Measurements from ENCODE around the gene RHCE.
"Not testable (repeated sequence)": the region's sequence is repeated elsewhere in the genome, so short reads cannot be mapped to it uniquely, and the experiment has no call there.

The RHCE gene

DNA sequence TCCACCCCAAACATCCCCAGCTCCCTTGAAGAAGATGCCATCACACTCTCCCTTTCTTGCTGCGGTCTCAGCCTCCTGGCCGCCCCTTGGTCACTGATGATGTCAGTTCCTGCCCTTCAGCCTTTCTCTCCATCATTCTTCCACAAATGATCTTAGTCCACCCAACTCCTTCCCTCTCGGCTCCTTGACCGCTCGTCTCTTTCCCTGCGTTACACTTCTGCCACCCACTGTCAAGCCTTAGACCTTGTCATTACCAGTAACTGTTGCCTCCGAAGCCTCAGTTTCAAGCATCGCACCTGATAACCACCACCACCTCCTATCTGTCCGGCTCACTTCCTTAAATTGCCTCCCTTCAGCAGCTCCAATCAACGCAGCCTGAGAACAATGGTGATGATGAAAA is 23.1 kb downstream of the RHCE start:
- DNase-seq, result not testable (repeated sequence)

DNA sequence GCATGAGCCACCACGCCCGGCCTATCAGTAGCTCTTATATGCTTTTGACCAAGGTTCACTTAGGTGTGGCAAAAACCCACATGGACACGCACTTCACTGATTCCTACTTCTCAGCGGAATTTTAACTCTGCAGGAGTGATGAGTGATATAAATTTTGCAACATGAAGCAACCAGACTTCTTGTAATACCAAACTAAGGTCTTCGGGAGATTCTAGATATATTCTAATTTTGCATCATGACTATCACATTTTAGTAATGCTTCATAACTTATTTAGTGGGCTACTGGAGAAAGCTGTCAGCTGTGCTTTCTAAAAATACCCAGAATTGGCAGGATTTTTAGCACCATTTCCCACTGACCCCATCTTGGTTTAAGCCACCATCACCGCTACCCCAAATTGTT is 27.8 kb downstream of the RHCE start:
- DNase-seq, result no peak

DNA sequence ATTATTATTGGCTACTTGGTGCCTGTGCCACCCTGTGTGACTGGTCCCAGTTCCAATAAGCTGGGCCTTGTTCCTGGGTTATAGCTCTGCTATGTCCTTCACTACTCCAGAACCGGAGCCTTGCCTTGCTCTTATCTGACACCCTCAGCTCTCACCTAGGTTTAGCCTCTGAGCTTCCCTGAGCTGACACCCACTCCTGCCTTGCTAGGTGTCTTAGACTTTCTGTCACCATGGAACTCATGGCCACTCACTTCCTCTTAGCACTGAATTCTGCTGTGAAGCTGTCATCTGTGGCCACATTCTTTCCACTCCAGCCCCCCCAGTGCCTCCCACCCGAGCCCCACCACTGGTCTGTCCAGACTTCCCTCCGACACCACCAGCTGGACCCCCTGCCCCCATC is 30.9 kb downstream of the RHCE start:
- not testable (repeated sequence) for DNase-seq

DNA sequence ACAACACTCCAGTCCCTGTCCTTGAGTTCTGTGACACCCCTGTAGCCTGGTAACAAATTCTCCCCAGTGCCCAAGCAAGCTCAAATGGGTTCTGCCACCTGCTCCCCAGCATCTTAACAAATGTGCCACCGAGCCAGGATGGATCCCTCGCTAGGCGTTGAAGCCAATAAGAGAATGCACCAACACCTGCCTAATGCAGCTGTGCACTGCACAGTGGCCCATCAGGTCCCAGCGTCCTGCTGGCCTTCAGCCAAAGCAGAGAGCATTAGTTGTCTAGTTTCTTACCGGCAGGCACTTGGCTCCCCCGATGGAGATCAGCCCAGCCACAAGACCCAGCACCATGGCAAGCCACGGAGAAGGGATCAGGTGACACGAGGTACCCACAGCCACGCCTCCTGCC is 31.9 kb downstream of the RHCE start:
- not testable (repeated sequence) for DNase-seq

DNA sequence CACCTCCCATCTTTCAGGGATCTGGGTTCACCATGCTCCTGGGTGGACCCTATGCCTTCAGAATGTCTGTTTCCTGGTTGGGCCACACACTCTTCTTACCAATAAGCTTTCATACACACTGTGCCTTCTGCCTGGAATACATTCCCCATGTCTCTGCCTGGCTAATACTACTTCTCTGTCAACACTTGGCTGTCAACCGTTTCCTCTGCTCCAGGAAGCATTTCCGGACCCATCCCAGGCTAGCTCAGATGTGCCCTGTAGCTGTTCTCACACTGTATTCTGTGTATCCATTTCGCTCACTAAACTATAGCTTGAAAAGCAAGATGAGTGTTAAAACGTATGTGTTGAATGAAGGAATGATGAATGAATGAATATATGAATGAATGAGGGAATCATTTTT is 33.5 kb downstream of the RHCE start:
- not testable (repeated sequence) for DNase-seq

DNA sequence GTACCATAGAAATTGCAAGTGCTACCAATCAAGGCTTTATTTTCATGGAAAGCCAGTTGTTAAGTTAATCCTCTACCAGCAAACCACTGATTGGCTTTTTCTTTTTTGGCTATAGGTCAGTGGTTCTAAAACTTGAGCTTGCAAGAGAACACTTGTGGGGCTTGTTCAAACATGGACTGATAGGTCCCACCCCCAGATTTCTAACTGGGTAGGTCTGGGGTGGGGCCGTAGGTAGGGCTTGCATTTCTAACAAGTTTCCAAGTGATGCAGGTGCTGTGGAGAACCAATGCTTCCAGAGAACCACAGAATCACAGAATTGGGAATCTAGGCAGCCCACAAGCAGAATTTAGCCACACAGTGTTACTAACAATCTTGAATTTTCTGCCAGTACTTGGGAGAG is 36.8 kb downstream of the RHCE start:
- DNase-seq, result not testable (repeated sequence)

DNA sequence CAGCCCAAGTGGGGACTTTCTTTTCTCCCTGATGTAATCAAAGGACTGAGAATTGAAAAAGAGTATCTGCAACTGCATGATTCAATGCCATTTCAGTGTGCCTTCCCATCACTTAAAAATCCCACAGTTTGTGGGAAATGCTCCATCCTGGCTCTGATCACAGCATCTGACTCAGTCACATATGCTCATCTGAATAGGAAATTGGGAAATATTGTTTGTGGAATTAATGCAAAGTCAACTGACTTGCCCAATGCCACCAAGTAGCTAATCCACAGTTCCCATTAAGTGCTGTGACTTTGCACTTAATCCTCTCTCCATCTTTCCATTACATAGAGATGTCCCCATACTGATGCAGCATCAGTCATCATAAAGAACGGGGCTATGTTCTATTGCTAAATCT is 37.5 kb downstream of the RHCE start:
- DNase-seq, result not testable (repeated sequence)

DNA sequence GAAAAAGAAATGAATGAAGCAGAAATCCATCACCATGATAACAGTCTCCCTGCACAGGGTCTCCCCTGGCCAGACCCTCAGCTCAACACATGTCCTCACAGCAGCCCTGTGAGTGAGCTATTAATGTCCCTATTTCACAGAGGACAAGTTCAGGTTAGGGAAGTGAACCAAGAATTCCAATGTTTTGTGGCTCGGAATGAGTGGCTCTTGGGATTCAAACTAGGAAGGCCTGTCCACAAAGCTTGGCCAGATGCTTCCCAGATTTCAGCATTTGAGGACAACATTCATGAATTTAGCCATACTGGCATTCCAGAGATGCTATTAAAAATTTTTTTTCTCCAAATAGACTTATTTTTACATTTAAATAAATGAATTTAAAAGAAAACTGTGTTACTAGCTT is 38.1 kb downstream of the RHCE start:
- DNase-seq, result not testable (repeated sequence)

DNA sequence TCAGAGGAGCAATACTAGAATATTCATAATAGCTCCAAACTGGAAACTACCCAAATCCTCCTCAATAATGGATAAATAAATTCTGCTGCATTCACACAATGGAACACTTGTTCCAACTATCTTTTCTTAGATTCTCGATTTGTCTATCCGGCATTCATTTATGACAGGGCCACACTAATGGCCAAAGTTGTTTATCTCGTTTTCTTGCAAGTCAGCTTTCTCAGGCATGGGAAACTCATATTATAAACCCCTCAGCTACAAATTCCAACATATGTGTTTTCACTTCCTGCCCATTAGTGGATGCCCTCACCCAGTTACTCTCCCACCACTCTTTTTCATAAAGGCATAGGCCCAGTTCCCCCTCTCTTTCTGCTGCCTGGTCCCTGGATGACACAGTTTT is 42.3 kb downstream of the RHCE start:
- DNase-seq, result not testable (repeated sequence)

DNA sequence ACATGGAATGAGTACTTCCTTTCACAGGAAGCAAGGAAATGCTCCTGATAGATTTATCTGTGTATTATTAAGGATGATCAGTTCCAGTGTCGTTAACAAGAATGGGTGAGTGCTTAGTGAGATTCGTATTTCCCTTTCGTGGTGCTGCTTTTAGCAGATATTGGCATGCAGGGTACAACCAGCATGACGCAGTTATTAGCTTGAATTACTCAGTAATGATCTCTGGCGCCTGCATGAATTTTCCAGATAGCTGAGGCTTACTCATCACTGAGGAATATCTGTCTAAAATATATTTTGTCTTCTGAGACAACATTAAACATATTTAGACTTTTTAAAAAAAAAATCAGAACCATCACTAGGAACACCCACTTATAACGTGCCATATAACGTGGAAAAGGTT is 48.9 kb downstream of the RHCE start:
- DNase-seq, result not testable (repeated sequence)

DNA sequence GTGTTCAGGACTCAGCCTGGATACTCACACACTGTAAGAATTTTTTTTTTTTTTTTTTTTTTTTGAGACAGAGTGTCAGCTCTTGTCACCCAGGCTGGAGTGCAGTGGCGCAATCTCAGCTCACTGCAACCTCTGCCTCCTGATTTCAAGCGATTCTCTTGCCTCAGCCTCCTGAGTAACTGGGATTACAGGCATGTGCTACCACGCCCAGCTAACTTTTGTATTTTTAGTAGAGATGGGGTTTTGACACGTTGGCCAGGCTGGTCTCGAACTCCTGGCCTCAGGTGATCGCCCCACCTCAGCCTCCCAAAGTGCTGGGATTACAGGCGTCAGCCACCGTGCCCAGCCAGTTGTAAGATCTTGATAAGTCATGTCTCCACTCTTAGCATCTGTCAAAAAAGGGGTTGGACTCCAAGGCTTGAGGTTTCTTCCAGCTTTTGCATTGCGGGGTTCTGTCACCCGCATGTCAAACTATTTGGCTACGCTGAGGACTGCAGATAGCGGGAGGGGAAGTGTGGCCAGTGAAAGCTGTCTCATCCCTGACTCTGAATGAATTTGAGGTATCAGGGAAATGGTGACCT is 50.8 kb downstream of the RHCE start:
- DNase-seq, result not testable (repeated sequence)

DNA sequence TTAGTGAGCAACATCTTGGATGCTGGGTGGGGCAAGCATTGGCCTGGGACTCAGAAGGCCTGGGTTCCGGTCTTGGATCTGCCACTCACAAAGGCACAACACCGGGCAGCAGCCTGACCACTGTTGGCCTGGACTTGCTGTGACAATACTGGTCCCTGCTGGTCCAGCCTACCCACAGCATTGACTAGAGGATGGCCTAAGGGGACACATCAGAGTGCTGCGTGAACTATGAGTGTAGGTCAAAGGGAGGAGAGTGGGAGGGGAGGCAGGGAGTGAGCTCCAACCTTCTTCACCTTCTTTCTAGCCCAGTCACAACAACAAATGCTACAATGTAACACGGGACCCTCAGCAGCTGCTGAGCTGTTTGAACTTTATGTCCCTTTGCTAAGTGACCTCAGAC is 51.4 kb downstream of the RHCE start:
- no peak for DNase-seq

DNA sequence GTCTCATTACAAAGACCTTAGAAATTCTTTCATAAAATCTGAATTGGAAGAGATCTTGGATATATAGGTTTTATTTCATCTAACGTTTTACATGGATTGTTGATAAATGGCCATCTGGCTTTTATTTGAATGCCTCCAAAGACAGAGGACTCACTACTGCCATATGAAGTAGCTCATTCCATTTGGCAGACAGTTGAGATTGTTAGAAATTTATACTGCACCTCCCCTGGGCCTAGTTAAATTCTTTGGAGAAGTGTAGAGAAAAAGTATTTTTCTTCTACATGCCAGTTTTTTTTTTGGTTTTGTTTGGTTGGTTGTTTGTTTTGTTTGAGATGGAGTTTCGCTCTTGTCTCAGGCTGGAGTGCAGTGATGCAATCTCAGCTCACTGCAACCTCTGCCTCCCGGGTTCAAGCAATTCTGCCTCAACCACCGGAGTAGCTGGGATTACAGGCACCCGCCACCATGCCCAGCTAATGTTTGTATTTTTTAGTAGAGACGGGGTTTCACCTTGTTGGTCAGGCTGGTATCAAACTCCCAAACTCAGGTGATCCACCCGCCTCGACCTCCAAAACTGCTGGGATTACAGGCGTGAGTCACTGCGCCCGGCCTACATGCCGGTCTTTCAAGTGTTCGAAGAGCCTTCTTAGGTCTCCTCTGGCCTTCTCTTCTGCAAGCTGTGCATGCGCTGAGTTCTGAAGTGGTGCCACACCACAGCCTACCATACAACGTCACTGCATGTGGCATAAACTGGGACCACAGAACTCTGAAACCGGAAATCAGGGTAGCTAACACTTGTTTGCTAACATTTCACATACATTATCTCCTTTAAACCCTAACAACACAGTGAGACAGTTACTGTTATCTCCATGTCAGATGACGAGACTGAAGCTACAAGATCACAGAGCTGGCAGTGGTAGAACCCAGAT is 57.7 kb downstream of the RHCE start:
- DNase-seq, result not testable (repeated sequence)

DNA sequence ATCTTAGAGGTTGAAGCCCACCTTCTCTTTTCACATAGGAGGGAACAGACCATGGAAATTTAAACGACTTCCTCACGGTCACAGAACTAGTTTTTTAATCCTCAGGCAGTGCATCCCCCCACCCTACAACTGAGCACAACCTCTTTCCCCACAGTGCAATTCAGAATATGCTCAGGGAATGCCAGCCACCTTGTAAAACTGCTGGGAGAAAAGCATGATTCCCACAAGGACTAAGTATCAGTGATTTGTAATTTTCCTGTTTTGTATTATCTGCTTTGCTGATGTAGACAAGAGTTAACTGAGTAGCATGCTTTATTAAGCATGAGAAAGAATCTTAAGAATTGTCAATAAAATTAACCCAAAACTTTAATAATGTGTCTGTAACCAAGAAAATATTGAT is 58.7 kb downstream of the RHCE start:
- DNase-seq, result no peak

DNA sequence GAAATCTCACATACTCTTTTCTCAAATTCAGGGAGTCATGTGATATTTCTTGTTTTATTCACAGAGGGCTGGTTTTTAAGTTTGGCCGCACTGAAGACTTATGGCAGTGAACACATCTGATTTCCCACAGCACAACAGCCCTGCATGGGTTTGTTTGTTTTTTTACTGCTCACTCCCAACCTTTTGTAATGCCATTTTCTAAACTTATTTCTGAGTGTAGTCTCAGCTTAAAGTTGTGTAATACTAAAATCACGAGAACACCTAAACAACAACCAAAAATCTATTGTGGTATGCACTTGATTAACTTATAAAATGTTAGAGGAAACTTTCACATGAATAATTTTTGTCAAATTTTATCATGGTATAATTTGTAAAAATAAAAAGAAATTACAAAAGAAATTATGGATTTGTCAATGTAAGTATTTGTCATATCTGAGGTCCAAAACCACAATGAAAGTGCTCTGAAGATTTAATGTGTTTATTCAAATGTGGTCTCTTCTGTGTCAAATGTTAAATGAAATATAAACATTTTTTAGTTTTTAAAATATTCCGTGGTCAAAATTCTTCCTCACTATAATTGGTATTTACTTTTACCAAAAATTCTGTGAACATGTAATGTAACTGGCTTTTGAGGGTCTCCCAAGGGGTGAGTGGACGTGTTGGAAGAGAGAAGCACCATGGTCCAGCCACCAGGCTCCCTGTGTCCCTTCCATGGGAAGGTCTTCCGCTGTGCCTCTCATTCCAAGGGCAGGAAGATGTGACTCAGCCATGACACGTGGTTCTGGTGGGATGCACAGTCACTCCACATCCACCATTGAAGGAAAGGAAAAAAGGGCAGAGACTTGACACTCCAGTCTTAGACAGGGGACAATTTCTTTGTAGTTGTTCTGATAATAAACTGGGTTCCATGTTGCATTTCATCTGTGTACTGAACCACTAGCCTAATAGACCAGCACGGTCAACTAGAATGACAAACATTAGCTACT is 59.7 kb downstream of the RHCE start:
- DNase-seq, result no peak

DNA sequence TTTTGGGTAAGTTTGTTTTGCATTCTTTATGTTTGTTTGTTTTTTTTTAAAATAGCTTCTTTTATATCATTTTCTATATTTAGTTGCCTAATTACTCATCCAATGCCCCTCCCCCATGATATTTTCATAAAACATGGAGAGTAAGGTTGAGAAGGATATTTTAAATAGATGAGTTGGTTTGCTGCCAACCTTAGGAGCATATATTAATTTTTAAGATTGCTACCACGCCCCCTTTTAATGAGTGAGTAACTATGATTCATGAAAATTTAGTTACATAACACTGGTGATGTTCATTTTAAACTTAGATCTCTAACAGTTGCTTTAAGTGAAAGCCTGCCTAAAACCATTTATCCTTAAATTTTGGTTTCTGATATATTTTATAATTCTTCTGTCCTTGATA is 63.8 kb downstream of the RHCE start:
- DNase-seq, result no peak

DNA sequence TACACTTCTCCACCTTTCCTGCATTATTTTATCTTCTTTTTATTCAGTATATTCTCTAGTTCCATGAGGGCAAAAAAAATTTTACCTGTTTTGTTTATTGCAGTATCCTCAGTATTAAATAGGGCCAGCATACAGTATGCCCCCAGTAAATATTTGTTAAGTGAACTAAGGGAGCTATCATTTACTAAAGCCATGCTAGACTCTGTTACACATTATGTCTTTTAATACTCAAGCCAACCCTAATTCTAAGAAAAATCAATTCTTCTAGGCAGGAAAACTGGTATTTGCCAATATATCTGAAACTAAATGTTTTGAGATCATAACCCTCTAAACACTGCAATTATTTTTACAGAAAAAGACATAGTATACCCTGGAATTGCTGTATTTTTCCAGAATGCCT is 64.2 kb downstream of the RHCE start:
- no peak for DNase-seq

DNA sequence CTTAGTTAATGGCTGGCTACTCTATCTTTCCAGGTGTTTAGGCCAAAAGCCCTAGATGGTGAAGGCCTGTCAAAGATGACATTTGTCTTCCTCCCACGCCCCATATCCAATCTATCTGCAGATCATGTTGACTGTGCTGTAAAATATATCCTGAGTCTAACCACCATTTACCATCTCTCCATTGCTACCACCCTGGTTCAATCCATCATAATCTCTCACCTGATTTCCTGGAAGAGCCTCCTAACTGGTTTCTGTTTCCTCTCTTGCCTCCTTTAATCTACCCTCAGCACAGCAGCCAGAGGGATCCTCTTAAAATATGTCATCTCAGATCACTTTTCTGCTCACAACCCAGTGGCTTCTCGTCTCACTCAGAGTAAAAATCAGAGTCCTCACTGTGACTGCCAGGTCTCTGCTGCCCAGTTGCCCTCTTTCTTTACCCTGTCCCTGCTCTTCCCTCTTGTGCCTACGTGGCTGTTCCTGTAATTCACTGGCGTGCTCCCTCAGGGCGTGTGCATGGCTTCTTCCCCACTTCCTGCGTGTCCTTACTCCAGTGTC is 64.7 kb downstream of the RHCE start:
- no peak for DNase-seq

DNA sequence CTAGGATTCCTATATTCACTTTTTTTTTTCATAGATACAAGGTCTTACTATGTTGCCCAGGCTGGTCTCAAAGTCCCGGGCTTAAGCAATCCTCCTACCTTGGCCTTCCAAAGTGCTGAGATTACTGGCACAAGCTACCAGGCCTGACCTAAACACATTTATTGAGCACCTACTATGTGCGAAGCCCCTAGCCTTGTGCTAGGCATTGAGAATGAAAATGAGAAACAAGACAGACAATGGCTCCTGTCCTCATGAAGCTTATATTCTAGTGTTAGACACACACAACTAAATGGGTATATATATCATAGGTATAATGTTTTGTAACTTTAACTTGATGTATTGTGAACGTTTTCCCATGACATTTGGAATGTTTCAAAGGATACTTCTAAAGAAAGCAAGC is 71.0 kb downstream of the RHCE start:
- DNase-seq, result no peak

DNA sequence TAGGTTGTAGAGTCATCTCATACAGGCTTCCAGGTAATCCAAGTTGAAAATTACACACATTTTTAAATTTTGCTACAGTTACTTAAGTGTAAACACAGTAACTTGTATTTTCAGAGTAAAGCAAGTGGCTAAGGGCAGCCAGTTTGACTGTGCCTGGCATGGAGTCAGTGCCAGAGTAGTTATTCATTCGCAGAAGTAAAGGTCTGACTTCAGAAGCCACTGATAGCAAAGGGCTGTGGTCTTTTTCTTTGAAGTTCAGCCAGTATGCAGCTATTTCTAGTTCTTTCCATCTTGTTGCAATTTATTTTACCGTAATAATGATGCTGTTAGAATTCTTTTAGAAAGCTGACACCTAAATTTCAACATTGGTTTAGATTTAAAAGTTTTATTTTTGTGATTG is 73.1 kb downstream of the RHCE start:
- DNase-seq, result no peak

DNA sequence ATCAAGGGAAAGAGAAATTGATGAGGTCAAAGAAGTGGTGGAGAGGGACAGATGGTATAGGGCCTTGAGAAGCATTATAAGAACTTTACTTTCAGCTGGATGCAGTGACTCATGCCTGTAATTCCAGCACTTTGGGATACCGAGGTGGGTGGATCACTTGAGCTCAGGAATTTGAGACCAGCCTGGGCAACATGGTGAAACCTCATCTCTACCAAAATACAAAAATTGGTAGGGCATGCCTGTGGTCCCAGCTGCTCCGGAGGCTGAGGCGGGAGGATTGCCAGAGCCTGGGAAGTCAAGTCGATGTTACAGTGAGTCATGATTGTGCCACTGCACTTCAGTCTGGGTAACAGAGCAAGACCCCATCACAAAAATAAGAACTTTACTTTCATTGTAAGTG is 76.8 kb downstream of the RHCE start:
- DNase-seq, result no peak

DNA sequence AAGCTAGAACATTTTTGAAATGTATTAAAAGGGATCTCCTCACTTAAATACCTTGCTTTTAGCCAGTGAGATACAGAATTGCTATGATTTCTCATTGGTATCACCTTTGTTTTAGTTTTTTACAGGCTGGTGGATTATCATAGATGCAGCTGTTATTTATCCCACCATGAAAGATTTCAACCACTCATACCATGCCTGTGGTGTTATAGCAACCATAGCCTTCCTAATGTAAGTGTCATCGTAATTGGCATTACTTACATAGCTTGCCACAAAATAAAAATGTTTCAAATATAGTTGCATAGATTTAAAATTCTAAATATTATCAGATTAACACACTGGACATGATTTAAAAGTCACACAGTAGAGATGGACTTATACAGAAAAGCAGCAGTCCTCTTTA is 77.8 kb downstream of the RHCE start:
- DNase-seq, result no peak

DNA sequence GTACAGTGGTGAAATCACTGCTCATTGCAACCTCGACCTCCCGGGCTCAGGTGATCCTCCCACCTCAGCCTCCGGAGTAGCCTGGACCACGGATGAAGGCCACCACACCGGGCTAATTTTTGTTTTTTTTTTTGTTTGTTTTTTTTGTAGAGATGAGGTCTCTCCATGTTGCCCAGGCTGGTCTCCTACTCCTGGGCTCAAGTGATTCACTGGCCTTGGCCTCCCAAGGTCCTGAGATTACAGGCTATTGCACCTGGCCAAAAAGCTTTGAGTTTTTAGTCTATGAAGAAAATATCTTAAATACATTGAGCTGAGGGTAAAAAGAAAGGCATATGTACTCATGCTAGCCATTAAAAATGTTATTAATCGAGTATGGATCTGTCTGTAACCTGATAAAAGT is 78.9 kb downstream of the RHCE start:
- no peak for DNase-seq

Data from GDM1 (cell line).